Measurements from ENCODE around the gene CATSPERZ. TPM values are rescaled to one million over a fixed set of nuclear protein-coding genes. Genes with fewer than 3 reads are reported as not detected.

CATSPERZ gene, protein sequence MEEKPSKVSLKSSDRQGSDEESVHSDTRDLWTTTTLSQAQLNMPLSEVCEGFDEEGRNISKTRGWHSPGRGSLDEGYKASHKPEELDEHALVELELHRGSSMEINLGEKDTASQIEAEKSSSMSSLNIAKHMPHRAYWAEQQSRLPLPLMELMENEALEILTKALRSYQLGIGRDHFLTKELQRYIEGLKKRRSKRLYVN
- total RNA-seq, result not detected
- long read RNA-seq, result 0 reads

GRCh38 chr11:64299847-64300648 lies at the start of gene CATSPERZ:
Gene CATSPERZ, plus strand, starts transcription at chr11:64300358. Its CDS starts 53 bp downstream, at chr11:64300411.
- TF ChIP-seq, protein P1, sequence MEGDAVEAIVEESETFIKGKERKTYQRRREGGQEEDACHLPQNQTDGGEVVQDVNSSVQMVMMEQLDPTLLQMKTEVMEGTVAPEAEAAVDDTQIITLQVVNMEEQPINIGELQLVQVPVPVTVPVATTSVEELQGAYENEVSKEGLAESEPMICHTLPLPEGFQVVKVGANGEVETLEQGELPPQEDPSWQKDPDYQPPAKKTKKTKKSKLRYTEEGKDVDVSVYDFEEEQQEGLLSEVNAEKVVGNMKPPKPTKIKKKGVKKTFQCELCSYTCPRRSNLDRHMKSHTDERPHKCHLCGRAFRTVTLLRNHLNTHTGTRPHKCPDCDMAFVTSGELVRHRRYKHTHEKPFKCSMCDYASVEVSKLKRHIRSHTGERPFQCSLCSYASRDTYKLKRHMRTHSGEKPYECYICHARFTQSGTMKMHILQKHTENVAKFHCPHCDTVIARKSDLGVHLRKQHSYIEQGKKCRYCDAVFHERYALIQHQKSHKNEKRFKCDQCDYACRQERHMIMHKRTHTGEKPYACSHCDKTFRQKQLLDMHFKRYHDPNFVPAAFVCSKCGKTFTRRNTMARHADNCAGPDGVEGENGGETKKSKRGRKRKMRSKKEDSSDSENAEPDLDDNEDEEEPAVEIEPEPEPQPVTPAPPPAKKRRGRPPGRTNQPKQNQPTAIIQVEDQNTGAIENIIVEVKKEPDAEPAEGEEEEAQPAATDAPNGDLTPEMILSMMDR (IDR thresholded peaks at IDR 0.05), result no peak
- peaks cover 59% of the 10 kb centered on the region for H3K27me3 ChIP-seq (ENCODE audit: low read depth)
- no peaks in the 10 kb centered on the region for H3K9me3 ChIP-seq
- H3K36me3 ChIP-seq, result no peaks in the 10 kb centered on the region
- H3K4me1 ChIP-seq, result peaks cover 33% of the 10 kb centered on the region
- H3K27ac ChIP-seq, result peak within 1 kb of the TSS; percentile 34
- peak within 1 kb of the TSS; percentile 51 for H3K4me3 ChIP-seq
- intact Hi-C loops (cut with DNase I), result no loop called here
- DNase-seq (no peak), ATAC-seq (no peak)

GRCh38 chr11:64250415-64251015 lies 49.6 kb upstream of the CATSPERZ start:
- intact Hi-C loops (cut with DNase I), result no loop called here
- Histone ChIP-seq H3K4me1 (peaks cover 39% of the 10 kb centered on the region), H3K27me3 (ENCODE audit: low read depth) (no peaks in the 10 kb centered on the region), H3K9me3 (no peaks in the 10 kb centered on the region), H3K36me3 (peaks cover 13% of the 10 kb centered on the region), H3K4me3 (peak overlapping the region; percentile 91), H3K27ac (no peak overlapping the region)
- no peak for ATAC-seq
- no peak for DNase-seq
- TF ChIP-seq, protein P1 (IDR thresholded peaks at IDR 0.05), result no peak

DNA sequence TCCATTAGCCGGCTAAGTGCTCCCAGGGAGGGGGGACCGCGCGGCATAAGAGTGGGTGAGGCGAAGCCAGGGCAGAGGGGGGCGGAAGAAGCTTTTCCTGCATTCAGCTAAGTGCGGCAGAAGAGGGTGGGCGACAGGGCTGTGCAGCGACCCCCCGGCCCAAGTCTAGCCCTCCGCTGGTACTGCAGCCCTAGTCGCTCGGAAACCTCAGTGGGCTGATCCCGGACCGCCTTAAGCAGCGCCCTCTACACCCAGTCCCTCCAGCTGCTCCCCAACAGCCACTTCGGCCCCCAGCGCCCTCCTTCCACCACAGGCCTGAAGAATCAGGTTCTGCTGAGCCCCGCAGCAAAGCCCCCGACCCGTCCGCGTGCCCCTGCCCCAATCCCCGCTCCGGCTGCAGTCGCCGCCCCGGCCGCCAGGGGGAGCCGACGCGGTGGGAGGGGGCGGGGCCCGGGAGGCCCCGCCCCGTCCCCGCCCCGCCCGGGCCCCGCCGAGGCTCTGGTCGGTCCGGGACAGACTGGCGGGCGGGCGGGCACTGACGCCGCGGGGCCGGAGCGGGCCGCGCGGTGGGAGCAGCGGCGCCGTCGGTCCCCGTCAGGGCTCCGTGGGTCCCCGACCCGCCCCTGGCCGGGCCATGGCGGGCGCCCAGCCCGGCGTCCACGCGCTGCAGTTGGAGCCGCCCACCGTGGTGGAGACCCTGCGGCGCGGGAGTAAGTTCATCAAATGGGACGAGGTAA lies 49.0 kb upstream of the CATSPERZ start, which contains the start of gene PLCB3:
Gene PLCB3, plus strand, starts transcription at position 515 of the 737 bp plus-strand sequence. Its CDS starts 120 bp downstream, at position 635.
- peaks cover 20% of the 10 kb centered on the region for H3K36me3 ChIP-seq
- ATAC-seq, result peak; percentile 78 to 79
- peak; percentile 69 for DNase-seq
- H3K9me3 ChIP-seq, result no peaks in the 10 kb centered on the region
- intact Hi-C loops (cut with DNase I), result no loop called here
- no peaks in the 10 kb centered on the region for H3K27me3 ChIP-seq (ENCODE audit: low read depth)
- peak within 1 kb of the TSS; percentile 91 for H3K4me3 ChIP-seq
- H3K27ac ChIP-seq, result peak within 1 kb of the TSS; percentile 77
- TF ChIP-seq, protein P1 (IDR thresholded peaks at IDR 0.05), result peak; percentile 73
- peaks cover 33% of the 10 kb centered on the region for H3K4me1 ChIP-seq

DNA sequence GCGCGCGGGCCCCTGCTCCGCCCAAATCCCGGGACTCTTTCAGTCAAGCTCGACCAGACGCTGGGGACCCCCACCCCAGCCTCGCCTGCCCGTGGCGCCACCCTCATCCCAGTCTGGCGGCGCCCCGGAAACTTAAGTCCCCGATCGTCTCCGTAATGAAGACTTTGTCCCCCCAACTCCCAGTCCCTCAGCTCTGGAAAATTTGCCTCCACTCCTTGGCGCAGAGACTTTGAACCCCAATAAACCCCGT lies 48.5 kb upstream of the CATSPERZ start:
- intact Hi-C loops (cut with DNase I), result no loop called here
- no peaks in the 10 kb centered on the region for H3K27me3 ChIP-seq (ENCODE audit: low read depth)
- peaks cover 25% of the 10 kb centered on the region for H3K36me3 ChIP-seq
- ATAC-seq (no peak), DNase-seq (no peak)
- H3K4me3 ChIP-seq, result peak overlapping the region; percentile 91
- H3K9me3 ChIP-seq, result no peaks in the 10 kb centered on the region
- TF ChIP-seq, protein P1 (IDR thresholded peaks at IDR 0.05), result no peak
- H3K27ac ChIP-seq, result peak overlapping the region; percentile 77
- H3K4me1 ChIP-seq, result peaks cover 33% of the 10 kb centered on the region
